HG03439 (cell line): ENCODE results near the gene UROS.

Source experiments
- ATAC-seq: cut with Tn5 transposase; IDR thresholded peaks from one replicate; pipeline ENCODE4 v1.9.1; 2021; ENCODE audit warnings: mild to moderate bottlenecking, moderate library complexity; ENCODE audit not compliant: unreplicated experiment

The UROS gene

DNA sequence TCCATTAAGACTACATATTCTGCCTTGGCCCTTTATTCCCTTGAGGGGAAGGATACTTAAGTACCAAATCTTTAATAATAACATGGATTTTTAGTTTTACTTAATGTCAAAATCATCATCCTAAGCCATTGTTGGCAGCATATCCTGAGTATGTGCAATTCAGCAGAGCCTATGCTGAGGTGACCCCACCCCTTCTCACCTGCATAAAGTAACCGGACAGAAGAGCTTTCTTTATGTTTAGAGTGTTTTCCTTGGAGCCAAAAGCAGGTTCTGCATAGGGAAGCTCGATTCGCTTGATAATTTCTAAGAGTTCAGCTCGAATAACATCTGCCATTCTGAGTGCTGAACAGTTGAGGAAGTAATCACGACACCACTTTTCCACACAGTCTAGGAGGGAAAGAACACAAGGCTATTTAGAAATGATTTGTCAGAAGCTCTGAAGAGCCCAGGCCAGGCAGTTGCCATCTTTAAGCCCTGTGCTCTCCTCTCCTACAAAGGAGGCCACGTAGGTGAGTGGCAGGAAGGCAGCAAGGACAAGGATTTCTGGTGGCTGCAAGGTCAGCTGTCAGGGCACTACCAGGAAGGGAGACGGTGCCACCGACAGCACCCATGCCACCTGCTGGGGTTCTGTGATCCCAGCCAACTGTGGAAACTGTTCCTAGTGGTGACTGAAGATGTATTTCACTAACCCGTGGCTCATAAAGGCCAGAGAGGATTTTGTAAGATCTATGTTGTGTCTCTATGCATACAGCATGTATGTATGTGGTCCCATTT is 15.9 kb upstream of the UROS start:
- ATAC-seq, result no peak

DNA sequence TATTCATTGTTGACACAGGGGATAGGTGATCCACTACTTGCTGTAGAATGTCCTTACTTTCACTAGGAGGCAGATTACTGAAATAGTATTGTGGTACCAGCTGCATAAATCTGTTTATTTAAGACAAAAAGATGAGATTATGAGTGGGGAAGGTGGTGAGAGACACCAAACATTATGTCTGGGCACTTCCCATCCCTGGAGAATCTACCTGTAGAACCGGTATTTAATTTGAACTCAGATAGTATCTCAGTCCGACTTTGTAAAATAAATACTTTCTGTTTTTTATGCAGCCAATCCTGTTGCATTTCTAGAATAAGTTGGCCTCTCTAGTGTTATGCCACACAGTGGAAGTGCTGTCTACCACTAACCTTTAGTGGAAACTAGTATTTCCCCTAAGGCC is 13.7 kb upstream of the UROS start:
- no peak for ATAC-seq

DNA sequence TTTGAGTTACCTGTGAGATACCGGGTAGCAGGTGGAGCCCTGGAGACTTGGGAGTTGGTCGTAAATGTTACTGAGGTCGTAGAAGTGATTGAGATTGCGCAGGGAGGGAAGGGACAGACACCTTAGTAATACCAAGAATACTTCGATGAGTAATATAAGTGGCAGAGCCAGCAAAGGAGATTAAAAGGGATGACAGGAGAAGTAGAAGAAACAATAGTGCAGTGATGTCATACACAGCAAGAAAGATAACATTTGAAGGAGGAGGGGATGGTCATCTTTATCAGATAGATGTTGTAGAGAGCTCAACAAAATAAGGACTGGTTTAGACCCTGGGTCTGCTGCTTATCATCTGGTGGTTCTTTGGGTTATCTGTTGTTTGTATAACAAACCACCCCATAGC is 5.3 kb upstream of the UROS start:
- no peak for ATAC-seq

GRCh38 chr10:125827133-125827532 is 4.1 kb upstream of the UROS start:
- ATAC-seq, result no peak

DNA sequence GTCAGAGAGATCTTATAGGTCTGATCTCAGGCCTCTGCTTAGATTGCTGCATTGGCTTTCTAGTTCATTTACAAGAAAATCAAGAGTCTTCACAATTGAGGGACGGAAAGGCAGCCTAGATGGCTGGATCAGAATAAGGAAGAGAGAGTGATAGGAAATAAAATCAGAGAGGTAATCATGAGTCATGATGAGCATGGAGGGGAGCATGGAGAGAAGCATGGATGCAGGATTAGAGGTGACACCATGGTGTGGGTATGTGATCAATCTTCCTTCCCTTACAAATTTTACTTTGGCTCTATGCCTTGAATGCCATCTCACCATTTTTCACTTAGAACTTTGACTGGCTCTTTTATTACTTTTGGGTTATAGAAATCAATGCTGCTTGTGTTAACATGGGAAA is 1.7 kb upstream of the UROS start:
- no peak for ATAC-seq

GRCh38 chr10:125823663-125824251 is 699 bp upstream of the UROS start:
- ATAC-seq, result peak; percentile 0

- peak; percentile 46 for ATAC-seq
Observed at GRCh38 chr10:125820701-125821100, 2.4 kb downstream of the UROS start.

DNA sequence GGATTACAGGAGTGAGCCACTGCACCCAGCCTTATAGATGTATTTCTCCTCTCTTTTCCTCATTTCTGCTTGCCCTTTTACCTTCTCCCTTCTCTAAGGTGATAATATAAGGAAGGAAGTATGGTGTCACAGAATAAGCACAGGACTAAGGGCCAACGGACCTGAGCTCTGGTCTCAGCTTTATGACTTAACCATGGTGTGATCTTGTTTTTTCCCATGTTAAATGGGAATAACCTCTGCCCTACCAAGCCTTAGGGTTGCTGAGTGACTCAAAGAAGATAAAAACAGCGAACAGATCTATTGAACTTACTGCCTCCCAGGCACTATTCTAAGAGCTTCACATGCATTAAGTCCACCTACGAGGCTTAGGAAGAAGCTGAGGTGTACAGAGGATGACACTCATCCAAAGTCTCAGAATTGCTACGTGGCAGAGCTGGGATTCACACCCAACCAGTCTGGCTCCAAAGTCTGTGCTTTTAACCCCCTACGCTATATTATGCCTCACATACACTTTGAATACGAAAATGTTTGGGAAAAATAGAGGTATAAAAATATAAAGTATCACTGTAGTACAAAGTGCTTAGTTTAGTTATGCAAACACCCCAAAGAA is 5.6 kb downstream of the UROS start:
- no peak for ATAC-seq

DNA sequence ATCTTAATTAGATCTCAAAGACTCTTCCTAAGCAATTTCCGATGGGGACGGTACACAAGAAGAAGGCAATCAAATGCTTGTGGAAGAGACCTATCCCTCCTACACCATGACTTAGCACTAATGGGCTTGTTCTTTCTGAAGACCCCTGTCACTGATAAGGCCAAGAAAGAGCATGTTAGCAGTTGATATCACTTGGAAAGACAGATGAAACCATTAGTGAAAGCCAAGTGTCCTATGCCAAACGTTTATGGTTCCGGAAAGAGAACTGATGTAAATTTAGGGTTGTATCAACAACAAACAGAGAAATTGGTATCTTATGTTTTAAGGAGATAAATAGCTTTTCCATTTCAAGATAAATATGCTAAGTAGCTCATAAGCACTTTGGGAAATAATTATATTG is 6.5 kb downstream of the UROS start:
- ATAC-seq, result no peak

GRCh38 chr10:125815764-125816163 is 7.3 kb downstream of the UROS start:
- ATAC-seq, result no peak

DNA sequence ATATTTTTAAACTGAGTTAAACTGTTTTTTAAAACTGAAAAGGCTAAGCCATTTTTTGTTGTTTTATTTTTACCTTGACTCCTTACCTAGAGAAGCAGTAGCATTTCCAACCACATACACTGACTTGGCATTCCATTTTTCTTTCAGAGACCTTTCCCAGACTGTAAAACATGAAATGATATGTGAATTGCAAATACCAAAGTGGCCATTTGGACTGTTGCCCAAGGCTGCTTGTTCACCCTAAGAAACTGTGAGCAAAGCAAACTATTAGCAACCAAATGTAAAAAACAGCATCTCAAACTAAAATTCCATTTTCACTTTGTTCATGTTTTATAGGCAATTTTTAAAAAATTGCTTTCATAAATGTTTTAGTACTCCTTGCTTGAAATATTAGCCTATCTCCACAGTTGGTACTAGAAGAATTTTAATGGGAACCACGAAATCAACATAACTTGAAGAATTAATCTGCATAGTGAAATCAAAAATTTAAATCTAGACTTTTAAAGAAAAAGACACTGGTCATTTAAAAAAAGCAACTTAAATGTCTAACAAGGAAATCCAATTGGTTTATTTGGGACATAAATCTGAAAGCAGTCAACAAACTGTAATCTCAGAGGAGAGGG is 10.8 kb downstream of the UROS start:
- ATAC-seq, result no peak

DNA sequence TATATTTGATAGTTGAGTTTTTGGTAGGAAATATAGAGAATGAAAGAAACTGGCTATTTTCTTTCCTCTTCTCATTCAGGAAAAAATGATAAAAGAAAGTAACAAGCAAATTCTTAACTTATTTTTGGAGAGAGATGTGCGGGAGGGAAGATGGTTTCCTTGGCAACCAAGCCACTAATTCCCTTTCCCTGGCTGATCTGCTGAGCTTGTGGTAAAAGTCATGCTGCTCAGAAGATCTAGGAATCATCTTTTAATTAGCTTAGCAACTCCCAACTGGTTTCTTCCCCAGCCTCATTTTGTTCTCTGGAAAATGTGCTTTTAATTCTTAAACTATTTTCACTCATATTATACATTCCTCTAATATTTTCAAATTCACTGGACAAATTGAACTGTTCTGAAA is 11.8 kb downstream of the UROS start:
- no peak for ATAC-seq

GRCh38 chr10:125808047-125808446 is 15.0 kb downstream of the UROS start:
- ATAC-seq, result no peak

- ATAC-seq, result no peak
Observed at GRCh38 chr10:125802739-125803138, 20.3 kb downstream of the UROS start.

DNA sequence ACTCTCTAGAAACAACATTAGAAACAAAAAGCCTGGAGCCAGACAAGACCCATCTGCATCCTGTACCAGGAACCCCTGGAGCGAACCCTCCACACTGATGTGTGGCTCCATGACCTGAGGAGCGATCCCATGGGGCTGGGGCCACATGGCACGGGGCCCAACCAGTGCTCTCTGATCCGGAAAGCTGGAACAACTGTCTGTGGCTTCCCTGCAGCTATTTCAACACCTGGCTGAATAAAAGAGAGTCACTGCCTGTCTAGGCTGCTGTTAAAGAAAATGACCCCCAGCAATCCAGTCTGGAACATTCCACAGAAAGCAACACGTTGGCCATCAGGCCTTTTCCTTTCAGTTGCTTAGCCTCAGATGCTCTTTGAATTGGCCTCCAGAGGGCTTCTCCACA is 20.9 kb downstream of the UROS start:
- no peak for ATAC-seq

- no peak for ATAC-seq
Observed at GRCh38 chr10:125801574-125801973, 21.5 kb downstream of the UROS start.

DNA sequence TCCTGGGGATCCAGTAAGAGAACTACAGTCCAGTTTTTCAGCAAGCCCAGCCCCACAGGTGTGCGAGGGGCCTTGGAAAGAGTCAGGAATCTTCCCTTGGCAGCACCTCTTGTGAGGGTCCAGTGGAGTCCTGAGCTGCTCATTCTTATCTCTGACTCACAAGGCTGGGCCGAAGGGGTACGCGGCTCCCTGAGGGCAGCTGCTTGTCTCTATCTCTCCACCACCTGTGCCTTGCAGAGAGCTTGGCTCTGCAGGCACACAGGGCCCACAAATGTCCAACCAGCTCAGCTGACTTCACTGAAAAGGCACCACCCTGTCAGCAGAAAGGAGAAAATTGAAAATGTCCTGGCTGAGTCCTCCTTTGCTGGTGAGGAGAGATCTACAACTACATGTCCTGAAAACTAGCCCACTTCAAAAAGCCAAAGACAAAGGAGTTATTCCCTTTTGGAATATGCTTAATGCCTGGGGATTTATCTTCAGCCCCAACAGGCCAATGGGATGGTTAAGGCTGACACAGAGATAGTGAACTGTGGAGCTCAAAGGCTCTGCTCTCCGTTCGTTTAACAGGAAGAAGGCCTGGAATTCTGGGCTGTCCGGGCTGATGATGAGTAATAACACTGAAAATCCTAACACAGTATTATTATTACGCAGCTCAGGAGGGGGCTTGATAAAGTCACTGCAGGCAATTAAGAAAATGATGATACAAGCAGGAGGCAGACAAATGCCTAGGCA is 23.4 kb downstream of the UROS start:
- no peak for ATAC-seq

DNA sequence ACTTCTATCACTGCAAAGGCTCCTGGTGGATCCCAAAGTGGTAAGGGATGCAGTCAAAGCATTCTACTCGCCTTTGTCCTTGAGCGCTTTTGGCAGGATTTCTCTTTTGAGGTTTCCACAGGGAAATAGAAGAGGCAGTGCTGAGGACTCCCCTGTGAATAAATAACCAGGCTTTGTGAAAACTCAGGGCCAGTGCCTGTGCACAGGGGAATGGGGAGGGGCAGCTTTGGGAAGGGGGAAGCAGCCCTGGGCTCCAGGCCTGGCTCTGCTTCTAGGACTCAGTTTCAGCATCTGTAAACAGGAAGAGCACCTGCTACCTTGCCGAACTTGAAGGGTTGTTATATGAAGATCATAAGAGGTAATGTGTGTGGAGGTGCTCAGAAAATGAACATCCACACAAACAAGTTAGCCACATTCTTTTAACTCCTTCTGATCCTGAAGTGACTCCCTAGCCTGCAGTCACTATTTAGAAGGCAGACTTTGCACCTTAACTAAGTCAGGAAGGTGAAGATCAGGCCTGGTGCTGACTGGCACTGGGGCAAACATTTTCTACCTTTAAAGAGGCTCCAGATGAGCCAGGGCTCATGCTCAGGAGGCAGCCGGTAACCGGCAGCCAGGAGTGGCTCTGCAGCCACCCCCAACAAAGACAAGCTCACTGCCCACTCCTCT is 24.9 kb downstream of the UROS start:
- ATAC-seq, result no peak

DNA sequence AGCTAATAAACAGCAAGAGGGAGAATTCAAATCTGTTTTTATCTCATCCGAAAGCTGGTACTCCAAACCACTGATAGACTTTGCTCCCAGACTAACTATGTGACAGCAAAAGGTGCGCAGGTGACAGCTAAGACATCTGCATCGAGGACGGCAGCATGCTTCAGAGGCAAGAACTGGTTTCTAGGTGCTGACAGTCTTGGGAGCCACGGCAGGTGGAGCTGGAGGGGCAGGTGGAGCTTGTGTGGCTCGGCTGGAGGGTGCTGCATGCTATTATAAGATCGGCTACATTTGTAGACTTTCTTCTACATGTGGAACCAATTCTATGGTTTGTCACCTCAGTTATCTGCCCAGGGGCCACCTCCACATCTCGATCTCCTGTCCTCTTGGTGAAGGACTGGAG is 25.6 kb downstream of the UROS start:
- ATAC-seq, result no peak

DNA sequence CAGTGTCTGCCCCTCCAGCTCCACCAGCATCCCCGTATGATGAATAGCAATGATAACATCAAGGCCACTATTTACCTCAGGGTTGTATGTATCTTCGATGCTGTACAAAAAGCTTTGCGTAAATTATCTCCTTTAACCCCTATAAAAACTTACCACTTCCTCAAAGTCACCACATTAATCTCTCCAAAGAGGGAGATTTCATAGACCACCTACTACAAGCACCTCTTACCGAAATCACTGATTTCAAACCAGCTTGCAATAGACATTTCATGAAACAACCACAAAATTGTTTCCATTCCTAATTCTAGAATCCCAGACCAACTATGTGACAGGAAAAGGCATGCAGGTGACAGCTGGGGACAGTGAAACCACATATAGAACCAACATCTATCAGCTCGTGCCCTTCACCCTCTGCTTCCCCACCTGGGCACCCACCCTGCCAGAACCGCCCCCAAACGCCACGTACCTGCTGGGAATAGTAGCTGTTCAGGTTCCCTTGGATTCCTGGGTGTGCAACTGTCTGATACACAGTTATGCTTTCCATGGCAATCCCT is 27.3 kb downstream of the UROS start:
- ATAC-seq, result no peak
